ENCODE measurements around the gene CCNB3.
"Not testable (repeated sequence)": the region's sequence is repeated elsewhere in the genome, so short reads cannot be mapped to it uniquely, and the experiment has no call there.

CCNB3 gene

GRCh38 chrX:50206753-50207152 lies 2.2 kb downstream of the CCNB3 start:
- H3K9ac ChIP-seq (ENCODE audit: insufficient read length, low read depth): no peak overlapping the region
- no peak for DNase-seq (ENCODE audit: low read depth, low spot score)
- no peaks in the 10 kb centered on the region for H3K36me3 ChIP-seq (ENCODE audit: insufficient read depth, insufficient read length, low read length)
- TF ChIP-seq SUZ12 (IDR thresholded peaks at IDR 0.05; ENCODE audit: extremely low read depth, insufficient read depth, insufficient read length) (no peak), ZNF274 (IDR thresholded peaks at IDR 0.05; ENCODE audit: low read depth, low read length) (no peak), YY1 (IDR thresholded peaks at IDR 0.05; ENCODE audit: insufficient read depth, insufficient read length) (no peak)
- H3K4me1 ChIP-seq (ENCODE audit: insufficient read depth, insufficient read length): no peaks in the 10 kb centered on the region
- no peaks in the 10 kb centered on the region for H3K9me3 ChIP-seq (ENCODE audit: insufficient read depth, low read length)
- H3K27me3 ChIP-seq (ENCODE audit: insufficient read depth, insufficient read length): no peaks in the 10 kb centered on the region
- no peak overlapping the region for H3K4me3 ChIP-seq (ENCODE audit: insufficient read length, low read depth)

GRCh38 chrX:50211510-50211909 lies 6.9 kb downstream of the CCNB3 start:
- no peaks in the 10 kb centered on the region for H3K27me3 ChIP-seq (ENCODE audit: insufficient read depth, insufficient read length)
- TF ChIP-seq YY1 (IDR thresholded peaks at IDR 0.05; ENCODE audit: insufficient read depth, insufficient read length): no peak
- no peak for TF ChIP-seq ZNF274 (IDR thresholded peaks at IDR 0.05; ENCODE audit: low read depth, low read length)
- TF ChIP-seq SUZ12 (IDR thresholded peaks at IDR 0.05; ENCODE audit: extremely low read depth, insufficient read depth, insufficient read length): no peak
- H3K9me3 ChIP-seq (ENCODE audit: insufficient read depth, low read length): no peaks in the 10 kb centered on the region
- no peak overlapping the region for H3K4me3 ChIP-seq (ENCODE audit: insufficient read length, low read depth)
- no peaks in the 10 kb centered on the region for H3K4me1 ChIP-seq (ENCODE audit: insufficient read depth, insufficient read length)
- no peak overlapping the region for H3K9ac ChIP-seq (ENCODE audit: insufficient read length, low read depth)
- no peak for DNase-seq (ENCODE audit: low read depth, low spot score)
- H3K36me3 ChIP-seq (ENCODE audit: insufficient read depth, insufficient read length, low read length): no peaks in the 10 kb centered on the region

GRCh38 chrX:50281253-50281652 lies 76.7 kb downstream of the CCNB3 start:
- no peaks in the 10 kb centered on the region for H3K36me3 ChIP-seq (ENCODE audit: insufficient read depth, insufficient read length, low read length)
- DNase-seq (ENCODE audit: low read depth, low spot score): no peak
- no peaks in the 10 kb centered on the region for H3K27me3 ChIP-seq (ENCODE audit: insufficient read depth, insufficient read length)
- no peaks in the 10 kb centered on the region for H3K9me3 ChIP-seq (ENCODE audit: insufficient read depth, low read length)
- H3K4me1 ChIP-seq (ENCODE audit: insufficient read depth, insufficient read length): no peaks in the 10 kb centered on the region
- H3K4me3 ChIP-seq (ENCODE audit: insufficient read length, low read depth): no peak overlapping the region
- no peak overlapping the region for H3K9ac ChIP-seq (ENCODE audit: insufficient read length, low read depth)
- TF ChIP-seq ZNF274 (IDR thresholded peaks at IDR 0.05; ENCODE audit: low read depth, low read length) (no peak), YY1 (IDR thresholded peaks at IDR 0.05; ENCODE audit: insufficient read depth, insufficient read length) (no peak), SUZ12 (IDR thresholded peaks at IDR 0.05; ENCODE audit: extremely low read depth, insufficient read depth, insufficient read length) (no peak)

- no peak overlapping the region for H3K4me3 ChIP-seq (ENCODE audit: insufficient read length, low read depth)
- H3K27me3 ChIP-seq (ENCODE audit: insufficient read depth, insufficient read length): no peaks in the 10 kb centered on the region
- TF ChIP-seq ZNF274 (IDR thresholded peaks at IDR 0.05; ENCODE audit: low read depth, low read length) (no peak), SUZ12 (IDR thresholded peaks at IDR 0.05; ENCODE audit: extremely low read depth, insufficient read depth, insufficient read length) (no peak), YY1 (IDR thresholded peaks at IDR 0.05; ENCODE audit: insufficient read depth, insufficient read length) (no peak)
- H3K4me1 ChIP-seq (ENCODE audit: insufficient read depth, insufficient read length): no peaks in the 10 kb centered on the region
- no peak overlapping the region for H3K9ac ChIP-seq (ENCODE audit: insufficient read length, low read depth)
- H3K9me3 ChIP-seq (ENCODE audit: insufficient read depth, low read length): no peaks in the 10 kb centered on the region
- no peaks in the 10 kb centered on the region for H3K36me3 ChIP-seq (ENCODE audit: insufficient read depth, insufficient read length, low read length)
- no peak for DNase-seq (ENCODE audit: low read depth, low spot score)
Observed at GRCh38 chrX:50327235-50327634, 122.7 kb downstream of the CCNB3 start.

- not testable (repeated sequence) for H3K9ac ChIP-seq (ENCODE audit: insufficient read length, low read depth); H3K36me3 ChIP-seq (ENCODE audit: insufficient read depth, insufficient read length, low read length); H3K4me3 ChIP-seq (ENCODE audit: insufficient read length, low read depth); H3K9me3 ChIP-seq (ENCODE audit: insufficient read depth, low read length); H3K27me3 ChIP-seq (ENCODE audit: insufficient read depth, insufficient read length); H3K4me1 ChIP-seq (ENCODE audit: insufficient read depth, insufficient read length); DNase-seq (ENCODE audit: low read depth, low spot score)
Observed at GRCh38 chrX:50332668-50333067, 128.1 kb downstream of the CCNB3 start.

GRCh38 chrX:50333308-50333707 lies 128.7 kb downstream of the CCNB3 start:
- Histone ChIP-seq H3K4me3 (ENCODE audit: insufficient read length, low read depth) (no peak overlapping the region), H3K9me3 (ENCODE audit: insufficient read depth, low read length) (no peaks in the 10 kb centered on the region), H3K4me1 (ENCODE audit: insufficient read depth, insufficient read length) (no peaks in the 10 kb centered on the region), H3K9ac (ENCODE audit: insufficient read length, low read depth) (no peak overlapping the region), H3K27me3 (ENCODE audit: insufficient read depth, insufficient read length) (no peaks in the 10 kb centered on the region), H3K36me3 (ENCODE audit: insufficient read depth, insufficient read length, low read length) (no peaks in the 10 kb centered on the region)
- TF ChIP-seq ZNF274 (IDR thresholded peaks at IDR 0.05; ENCODE audit: low read depth, low read length) (no peak), YY1 (IDR thresholded peaks at IDR 0.05; ENCODE audit: insufficient read depth, insufficient read length) (no peak), SUZ12 (IDR thresholded peaks at IDR 0.05; ENCODE audit: extremely low read depth, insufficient read depth, insufficient read length) (no peak)
- no peak for DNase-seq (ENCODE audit: low read depth, low spot score)

GRCh38 chrX:50343917-50344316 lies 139.4 kb downstream of the CCNB3 start:
- H3K9me3 ChIP-seq (ENCODE audit: insufficient read depth, low read length): no peaks in the 10 kb centered on the region
- DNase-seq (ENCODE audit: low read depth, low spot score): no peak
- peaks cover 2% of the 10 kb centered on the region for H3K4me1 ChIP-seq (ENCODE audit: insufficient read depth, insufficient read length)
- TF ChIP-seq SUZ12 (IDR thresholded peaks at IDR 0.05; ENCODE audit: extremely low read depth, insufficient read depth, insufficient read length) (no peak), YY1 (IDR thresholded peaks at IDR 0.05; ENCODE audit: insufficient read depth, insufficient read length) (no peak), ZNF274 (IDR thresholded peaks at IDR 0.05; ENCODE audit: low read depth, low read length) (no peak)
- H3K27me3 ChIP-seq (ENCODE audit: insufficient read depth, insufficient read length): no peaks in the 10 kb centered on the region
- no peaks in the 10 kb centered on the region for H3K36me3 ChIP-seq (ENCODE audit: insufficient read depth, insufficient read length, low read length)
- H3K9ac ChIP-seq (ENCODE audit: insufficient read length, low read depth): no peak overlapping the region
- no peak overlapping the region for H3K4me3 ChIP-seq (ENCODE audit: insufficient read length, low read depth)

GRCh38 chrX:50372966-50373365 lies 168.4 kb downstream of the CCNB3 start:
- TF ChIP-seq ZNF274 (IDR thresholded peaks at IDR 0.05; ENCODE audit: low read depth, low read length): no peak
- TF ChIP-seq YY1 (IDR thresholded peaks at IDR 0.05; ENCODE audit: insufficient read depth, insufficient read length): no peak
- TF ChIP-seq SUZ12 (IDR thresholded peaks at IDR 0.05; ENCODE audit: extremely low read depth, insufficient read depth, insufficient read length): no peak
- Histone ChIP-seq H3K36me3 (ENCODE audit: insufficient read depth, insufficient read length, low read length) (no peaks in the 10 kb centered on the region), H3K4me1 (ENCODE audit: insufficient read depth, insufficient read length) (no peaks in the 10 kb centered on the region), H3K9ac (ENCODE audit: insufficient read length, low read depth) (no peak overlapping the region), H3K27me3 (ENCODE audit: insufficient read depth, insufficient read length) (no peaks in the 10 kb centered on the region), H3K9me3 (ENCODE audit: insufficient read depth, low read length) (no peaks in the 10 kb centered on the region), H3K4me3 (ENCODE audit: insufficient read length, low read depth) (no peak overlapping the region)
- no peak for DNase-seq (ENCODE audit: low read depth, low spot score)

Data from NT2/D1 (cell line).